GM18870 (cell line): ENCODE results near the gene DGKI.
"Not testable (repeated sequence)": the region's sequence is repeated elsewhere in the genome, so short reads cannot be mapped to it uniquely, and the experiment has no call there.

Experiments
- ATAC-seq: cut with Tn5 transposase; IDR thresholded peaks from one replicate; pipeline ENCODE4 v1.9.1; 2021; ENCODE audit warnings: moderate library complexity; ENCODE audit not compliant: unreplicated experiment

The DGKI gene

DNA sequence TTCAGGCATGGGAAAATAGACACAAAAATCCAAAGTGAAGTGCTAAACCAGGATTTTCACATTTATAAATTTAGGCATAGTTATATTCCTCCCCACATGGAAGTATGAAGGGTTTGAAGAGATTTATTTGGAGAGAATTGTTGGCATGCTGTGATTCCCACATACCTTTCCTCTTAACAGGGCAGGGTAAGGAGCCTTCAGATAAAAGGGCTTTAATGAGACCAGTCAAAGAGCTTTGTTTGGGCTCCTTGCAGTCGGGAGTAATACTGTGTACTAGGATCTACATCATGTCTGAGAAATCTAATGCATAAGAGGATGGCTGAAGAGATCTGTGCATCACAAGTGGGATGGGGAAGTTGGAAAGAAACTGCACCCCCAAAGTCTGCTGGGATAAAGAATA, 362.4 kb downstream of the DGKI start:
- ATAC-seq, result no peak

DNA sequence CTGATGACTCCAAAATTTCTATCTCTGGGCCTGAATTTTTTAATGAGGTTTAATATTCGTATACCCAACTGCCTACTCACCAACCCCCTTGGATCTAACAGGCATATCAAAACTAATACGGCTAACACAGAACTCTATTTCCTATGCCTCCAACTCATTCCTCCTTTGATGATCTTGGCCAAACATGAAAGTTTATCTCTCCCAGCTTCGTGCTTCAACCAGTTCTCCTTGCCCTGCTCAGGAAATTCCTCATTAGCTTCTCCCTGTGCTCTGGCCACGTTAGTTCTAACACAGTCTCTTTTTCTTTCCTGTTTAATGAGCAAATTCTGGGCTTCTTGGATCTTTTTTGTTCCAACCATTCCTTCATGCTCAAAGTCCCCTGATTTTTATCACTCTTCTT, 364.3 kb downstream of the DGKI start:
- ATAC-seq, result no peak

DNA sequence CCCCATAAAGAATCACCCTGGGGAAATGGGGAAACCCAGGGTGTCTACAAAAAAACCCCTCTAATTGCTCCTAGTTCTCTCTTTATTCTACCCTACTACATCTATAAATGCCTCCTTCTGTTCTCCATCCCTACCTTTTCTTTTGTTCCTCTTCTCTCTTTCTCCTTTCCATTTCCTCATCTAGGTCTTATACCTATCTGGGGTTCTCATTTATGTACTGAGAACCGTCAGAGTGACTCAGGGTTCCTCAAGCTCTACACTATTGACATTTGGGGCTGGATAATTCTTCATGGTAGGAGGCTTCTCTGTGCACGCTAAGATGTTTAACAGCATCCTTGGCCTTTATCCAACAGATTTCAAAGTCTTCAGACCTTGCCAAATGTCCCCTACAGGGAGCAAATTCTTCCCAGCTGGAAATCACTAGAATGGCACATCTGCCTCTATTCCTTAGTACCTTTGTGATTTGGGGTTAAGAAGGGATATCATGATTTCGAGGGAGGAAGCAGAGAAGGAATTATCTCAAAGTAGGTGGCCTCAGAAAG, 365.9 kb downstream of the DGKI start:
- ATAC-seq, result no peak

DNA sequence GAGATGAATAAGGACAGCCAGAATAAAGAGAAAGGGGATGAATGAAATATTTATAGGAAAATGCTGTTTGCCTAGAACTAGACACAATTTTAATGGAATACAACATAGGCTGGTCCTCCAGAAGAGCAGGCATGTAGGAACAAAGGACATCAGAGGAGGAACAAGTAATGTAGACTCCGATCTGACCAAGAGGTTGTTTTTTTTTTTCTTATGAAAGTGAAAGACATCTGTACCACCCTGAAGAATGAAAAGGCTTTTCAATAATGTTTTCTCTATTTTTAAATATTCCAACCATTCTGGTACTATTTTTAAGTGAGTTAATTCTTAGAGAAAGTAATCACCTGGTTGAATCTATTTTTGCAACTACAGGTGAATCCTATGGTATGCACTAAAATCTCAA, 366.4 kb downstream of the DGKI start:
- ATAC-seq, result no peak

DNA sequence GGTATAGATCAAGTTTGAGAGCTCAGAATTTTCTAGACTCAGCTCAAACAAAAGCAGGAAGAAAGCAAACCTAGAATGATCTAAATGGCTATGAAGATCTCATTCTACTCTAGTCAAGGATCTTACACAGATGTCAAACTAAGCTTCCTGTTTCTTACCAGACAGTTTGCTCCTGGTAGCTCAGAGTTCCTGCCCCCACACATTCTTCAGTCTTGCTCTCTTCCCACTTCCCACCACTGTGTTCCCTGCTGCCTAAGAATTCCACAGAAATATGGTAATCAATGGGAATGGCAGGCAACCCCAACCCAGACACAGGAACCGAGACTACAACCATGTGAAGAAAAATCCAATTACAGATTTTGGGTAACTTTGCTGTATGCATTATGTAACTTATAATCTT, 369.8 kb downstream of the DGKI start:
- ATAC-seq, result no peak

DNA sequence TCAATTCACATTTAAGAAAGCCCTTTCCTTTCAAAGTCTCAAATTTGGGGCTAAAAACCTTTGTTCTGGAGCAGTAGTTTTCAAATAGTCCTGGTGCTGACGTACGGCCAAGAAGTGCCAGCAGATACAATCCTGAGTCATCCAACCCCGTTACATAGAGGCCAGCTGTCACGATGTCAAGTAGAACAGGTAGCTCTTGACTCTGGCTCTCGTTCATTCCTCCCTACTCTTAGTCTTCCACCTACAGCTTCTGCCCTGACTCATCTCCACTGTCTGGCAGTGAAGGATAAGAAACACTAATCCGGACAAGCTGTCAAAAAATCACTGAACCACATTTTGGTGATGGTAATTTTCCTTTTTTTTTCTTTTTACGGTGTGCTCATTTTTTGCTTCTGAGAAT, 370.8 kb downstream of the DGKI start:
- no peak for ATAC-seq

DNA sequence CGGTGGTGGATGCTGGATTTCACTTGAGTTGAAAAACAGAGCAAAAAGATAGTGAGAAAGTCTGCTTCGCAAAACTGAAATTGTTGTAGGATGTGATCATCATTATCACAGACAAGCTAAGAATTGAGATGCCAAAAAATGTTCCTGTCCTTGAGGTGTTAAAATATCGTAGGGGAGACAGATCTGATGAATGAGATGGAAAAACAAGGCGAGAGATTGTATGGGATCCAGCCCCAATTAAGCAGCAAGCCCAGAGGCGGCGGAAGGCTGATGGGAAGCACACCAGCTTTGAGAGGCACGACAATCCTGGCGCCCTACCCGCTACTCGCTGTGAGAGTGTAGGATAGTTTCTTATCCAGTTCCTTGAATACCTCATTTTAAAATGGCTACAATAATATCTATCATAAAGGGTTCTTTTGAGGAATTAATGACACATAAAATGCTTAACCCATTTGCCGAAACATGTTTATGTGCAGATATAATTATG, 372.2 kb downstream of the DGKI start:
- no peak for ATAC-seq

DNA sequence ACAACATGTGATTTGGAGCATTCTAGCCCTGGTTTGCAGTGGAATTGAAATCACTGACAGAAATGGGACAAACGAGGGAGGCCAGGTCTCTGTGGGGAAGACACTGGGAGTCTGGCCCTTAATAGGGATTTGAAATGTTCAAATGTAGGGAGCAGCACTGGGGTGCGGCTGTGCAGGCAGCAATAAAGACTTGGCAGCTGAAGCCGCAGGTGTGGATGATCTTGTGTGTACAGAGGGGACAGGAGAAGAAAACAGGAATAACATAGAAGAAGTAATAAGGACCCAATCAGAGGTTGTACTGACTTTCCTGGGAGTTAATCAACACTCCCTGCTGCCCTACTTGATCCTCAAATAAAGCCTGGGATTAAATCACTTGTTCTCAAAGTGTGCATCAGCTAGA, 375.6 kb downstream of the DGKI start:
- ATAC-seq, result no peak

DNA sequence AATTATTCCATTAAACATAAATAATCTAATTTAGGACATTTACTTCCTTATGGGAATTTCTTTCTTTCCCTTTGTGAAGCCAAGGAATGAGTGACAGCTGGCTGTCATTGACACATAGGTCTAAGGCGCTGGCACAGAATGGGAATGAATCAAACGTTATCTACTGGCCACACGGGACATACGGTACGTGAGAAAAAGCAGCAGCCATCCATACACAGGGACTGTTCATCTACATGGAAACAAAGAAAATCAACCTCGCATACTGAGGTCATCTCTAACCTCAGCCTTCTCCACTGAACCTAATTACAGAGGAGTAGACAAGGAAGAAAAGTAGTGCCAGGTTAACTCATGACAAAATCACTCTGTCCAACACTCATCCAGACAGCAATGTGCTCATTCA, 376.9 kb downstream of the DGKI start:
- ATAC-seq, result no peak

DNA sequence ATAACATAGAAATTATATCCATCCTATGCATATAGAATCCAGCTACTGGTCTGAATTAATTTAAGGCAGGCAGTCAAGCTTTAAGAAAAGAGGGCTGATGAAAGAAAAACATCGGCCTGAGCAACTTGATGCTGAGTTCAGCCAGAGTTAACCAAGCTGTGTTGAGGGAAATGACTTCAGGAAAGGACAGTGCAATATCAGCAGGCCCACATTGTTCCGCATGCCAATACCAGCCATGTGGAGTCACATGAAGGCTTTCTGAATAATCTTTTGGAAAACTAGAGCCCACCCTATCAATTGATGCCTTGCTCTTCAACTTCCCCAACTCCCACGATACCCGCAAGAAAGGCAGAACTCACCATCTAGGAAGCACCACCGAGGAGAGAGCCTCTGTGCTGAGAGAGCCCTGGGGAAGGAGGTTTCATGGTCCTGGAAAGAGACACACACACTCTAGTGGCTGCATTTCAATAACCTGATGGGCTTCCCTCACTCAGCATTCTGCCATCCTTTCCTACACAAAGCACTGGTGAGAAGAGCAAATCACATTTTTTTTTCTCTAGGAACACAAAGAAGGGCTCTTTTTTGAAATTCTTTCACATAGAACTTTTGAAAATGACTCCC, 377.5 kb downstream of the DGKI start:
- ATAC-seq, result no peak

DNA sequence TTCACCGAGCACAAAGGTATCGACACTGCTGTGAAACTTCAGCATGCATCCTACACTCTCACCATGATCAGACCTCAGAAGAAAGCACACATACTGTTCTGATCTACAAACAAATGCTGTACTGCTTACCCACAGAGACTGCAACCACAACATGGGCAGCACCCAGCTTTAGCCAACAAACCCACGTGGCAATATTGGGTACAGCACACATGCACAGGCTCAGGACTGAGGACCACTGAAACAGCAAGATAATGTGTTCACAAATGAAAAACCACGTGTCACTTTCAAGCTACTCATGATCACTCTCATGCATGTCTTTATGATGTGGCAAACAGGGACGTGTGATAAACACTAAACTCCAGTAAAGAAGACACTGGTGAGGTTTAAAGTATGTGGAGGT, 383.9 kb downstream of the DGKI start:
- ATAC-seq, result peak; percentile 58

DNA sequence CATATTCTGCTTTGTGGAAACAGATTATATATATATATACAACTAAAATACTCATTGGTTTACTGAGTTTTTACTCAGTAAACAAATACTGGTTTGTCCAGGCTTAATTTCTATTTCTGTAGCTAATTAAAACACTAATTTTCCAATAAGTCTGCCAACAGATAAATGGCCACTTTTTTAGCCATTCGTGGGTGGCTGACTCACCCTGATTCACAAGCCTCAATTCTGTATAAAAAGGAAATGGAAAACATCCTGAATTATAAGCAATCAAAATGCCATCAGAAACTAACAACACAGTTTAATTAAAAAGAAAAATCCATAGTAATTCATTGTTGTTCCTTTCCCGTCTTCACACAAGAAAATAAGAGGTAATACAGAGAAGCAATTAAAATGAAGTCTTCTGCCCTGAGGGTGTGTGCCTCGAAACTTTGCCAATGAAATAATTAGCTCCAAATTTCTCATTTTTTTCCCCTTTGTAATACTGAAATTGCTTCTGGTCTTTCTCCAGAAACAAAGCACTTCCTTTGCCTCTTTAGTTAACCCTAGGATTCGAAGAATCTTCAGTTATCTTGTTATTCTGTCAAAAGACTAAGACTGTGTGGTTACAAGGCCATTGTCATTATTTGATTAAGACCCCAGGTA, 384.6 kb downstream of the DGKI start:
- ATAC-seq, result no peak

DNA sequence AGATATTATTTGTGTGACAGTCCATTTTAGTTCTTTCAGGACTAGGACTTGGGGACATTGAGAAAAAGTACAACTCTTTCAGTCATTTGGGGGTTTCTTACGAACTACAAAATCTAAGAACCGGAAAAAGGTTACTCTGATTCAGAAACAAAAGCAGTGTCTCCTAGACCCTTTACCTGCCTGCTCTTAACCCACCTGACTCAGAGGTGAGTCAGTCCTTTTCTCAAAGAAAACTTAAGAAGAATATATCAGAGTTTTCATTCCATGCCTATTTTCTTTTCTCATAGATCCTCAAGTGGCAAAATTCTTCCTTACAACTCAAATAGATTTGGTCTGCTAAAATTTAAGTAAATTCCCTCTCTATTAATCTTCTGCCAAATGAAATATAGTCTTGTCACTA, 388.4 kb downstream of the DGKI start:
- ATAC-seq, result no peak

DNA sequence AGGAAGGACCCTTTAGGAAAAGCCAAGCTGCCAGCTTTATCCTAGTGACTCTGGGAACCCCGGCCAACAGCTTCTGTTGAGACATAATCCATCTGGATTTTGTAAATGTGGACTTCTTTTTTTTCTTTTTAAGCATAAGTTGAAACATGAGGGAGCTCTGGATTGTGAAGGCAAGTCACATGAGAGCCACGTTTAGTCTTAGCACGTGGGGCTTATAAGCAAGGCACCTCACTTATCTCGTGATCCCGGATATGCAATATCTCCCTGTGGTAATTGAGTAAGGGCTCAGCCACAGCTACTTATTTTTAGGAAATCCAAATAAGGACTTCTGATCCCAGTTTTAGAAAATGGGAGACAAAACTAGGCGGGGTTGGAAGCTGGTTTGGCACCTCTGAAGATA, 392.0 kb downstream of the DGKI start:
- no peak for ATAC-seq

DNA sequence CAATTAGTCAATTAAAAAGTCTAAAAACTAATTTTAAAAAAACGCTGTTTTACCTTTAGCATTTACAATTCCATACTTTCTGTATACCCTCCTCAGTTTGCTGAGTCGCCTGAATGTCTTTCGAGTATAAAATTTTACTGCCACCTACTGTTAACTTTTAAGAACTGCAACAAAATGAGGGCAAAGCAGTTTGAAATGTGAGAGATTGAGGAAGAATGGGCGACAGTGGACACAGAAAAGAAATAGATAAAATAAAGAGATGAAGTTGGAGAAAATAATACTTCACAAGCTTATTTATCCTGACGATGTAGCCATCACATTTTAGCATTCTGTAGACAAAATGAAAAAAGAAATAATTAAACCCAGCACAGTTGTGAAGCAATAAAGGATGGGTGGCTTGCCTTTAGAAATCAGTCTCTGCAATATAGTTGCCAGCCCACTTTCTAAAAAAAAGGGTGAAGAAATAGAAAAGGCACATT, 392.5 kb downstream of the DGKI start:
- peak; percentile 75 for ATAC-seq

DNA sequence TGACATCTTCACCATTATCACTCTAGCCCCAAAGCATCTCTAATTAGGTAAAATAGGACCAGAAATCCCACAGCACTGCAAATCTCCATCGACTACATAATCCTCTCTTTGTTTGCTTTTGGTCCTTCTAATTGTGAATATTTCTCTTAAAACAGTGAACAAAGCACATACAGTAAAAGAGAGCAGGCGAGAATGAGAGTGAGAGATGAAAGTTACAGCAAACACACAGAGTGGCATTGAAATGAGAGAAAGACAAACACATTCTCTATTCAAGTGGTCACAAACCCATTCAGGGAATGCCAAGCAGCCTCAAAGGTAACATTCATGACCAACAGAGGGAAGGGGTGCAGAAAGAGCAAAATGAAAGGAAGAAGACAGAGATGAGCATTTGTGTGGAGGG, 393.4 kb downstream of the DGKI start:
- ATAC-seq, result no peak

DNA sequence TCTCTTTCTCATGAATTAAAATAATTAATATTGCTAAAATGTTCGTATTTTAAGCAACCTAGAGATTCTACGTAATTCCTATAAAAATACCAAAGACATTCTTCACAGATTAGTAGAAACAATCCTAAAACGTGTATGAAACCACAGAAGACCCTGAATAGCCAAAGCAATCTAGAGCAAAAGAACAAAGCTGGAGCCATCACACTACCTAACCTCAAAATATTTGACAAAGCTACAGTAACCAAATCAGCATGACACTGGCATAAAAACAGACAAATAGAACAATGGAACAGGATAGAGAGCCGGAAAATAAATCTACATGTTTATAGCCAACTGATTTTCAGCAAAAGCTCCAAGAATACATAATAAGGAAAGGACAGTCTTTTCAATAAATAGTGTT, 397.8 kb downstream of the DGKI start:
- no peak for ATAC-seq

DNA sequence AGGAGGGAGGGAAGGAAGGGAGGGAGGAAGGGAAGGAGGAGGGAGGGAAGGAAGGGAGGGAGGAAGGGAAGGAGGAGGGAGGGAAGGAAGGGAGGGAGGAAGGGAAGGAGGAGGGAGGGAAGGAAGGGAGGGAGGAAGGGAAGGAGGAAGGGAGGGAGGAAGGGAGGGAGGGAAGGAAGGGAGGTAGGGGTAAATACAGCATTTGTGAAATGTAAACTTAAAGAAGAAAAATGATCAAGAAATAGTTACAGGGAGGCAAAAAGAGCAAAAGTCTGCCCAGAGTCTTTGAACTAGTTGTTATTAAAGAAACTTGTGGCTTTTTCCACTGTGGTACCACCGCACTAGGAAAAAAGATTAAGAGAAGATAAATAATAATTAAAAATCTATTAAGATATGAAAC, 398.2 kb downstream of the DGKI start:
- ATAC-seq, result not testable (repeated sequence)

DNA sequence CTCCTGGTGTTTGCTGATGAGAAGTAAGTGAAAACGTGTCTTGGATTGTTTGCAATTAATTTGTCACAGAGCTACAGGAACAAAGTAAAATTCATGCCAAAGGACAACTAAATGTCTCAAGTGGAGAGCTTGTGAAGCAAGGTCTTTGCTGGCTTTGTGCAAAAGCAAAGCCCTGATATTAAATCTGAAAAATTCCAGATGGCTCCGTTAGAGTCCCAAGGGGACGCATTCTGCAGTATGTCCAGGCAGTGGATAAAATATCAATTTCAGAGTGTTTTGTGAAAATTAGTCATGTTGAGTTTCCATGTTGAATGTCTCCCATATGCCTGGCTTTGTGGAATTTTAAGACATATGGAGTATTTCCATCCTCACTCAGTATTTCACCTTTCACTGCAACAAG, 400.7 kb downstream of the DGKI start:
- ATAC-seq, result no peak

DNA sequence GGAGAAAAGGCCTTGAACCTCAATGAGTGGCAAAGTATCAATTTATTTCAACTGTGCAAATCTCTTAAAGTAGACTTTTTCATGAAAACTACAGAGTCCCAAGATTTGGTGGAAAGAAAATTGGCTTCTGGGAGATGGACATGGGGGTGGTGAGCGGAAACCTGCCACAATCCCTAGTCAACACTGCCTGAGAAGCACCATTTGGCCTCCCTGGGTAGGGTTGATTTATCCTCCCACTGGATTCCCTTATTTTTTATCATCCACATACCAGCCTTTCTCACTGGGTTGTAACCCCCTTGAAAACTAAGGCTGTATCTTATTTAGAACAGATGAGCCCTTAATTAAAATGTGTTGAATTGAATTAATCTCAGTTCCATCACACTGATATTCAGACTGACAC, 401.5 kb downstream of the DGKI start:
- ATAC-seq, result no peak

DNA sequence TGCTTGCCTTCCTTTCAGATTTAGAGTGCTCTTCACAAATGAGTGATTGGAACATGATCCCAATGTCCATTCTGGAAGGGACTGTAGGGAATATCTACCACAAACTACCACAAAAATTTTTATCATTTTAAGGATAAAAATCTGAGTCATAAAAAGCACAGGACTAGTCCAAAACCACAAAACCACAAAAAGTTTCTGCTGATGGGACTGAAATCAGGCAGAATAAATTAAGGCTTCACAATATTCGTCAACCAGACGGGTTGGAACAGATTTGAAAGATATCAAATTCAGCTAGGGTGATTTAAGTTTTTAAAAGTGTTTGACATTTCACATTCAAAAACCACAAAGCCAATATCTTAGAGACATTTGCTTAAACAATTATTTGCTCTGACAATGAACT, 403.2 kb downstream of the DGKI start:
- ATAC-seq, result no peak

DNA sequence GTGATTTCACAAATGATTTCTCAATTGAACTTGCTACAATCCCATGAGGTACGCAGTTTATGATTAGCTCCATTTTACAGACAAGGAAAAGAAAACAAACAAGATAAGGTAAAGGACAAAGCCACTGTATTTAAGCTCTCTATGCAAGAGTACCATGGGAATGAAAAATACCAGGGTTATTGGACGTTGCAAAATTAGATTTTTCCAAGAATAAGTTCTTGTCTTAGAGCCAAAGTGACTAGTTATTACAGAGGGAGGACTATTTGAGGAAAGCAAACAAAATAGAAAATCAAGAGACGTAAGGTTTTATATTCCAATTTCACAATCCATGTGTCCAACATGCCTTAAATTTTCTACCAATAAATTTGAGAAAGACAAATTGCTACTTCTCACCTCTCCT, 405.3 kb downstream of the DGKI start:
- no peak for ATAC-seq
